ENCODE measurements around the gene SAV1.

DNA sequence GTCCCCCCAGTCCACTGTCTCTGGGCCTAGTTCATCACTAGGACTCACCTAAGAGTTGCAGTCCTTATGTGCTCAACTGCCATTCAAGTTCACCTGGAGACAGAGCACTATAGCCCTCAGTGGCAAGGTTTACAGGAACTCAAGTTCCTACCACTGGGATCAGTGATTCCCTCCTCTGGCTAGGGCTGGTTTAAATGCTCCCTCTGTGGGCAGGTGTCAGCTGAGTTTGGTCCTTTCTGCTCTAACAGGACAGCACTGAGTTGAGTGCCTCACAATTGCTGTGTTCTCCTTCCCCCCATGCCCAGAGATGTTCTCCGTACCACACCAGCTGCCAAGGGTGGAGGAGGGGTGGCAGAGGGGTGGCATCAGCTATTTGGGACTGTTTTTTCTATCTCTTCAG is 20.8 kb upstream of the SAV1 start:
- TF ChIP-seq POLR2AphosphoS5 (IDR thresholded peaks at IDR 0.05): no peak
- TF ChIP-seq POLR2A (IDR thresholded peaks at IDR 0.05): no peak
